Natural killer cell (primary cell): ENCODE results near the gene IQSEC1. TPM values are rescaled to one million over a fixed set of nuclear protein-coding genes. Genes with fewer than 3 reads are reported as not detected.

Experiments
- ATAC-seq, 3 donors: fragments of 150-1000 bp in 2 of 3; fragments of 200-7000 bp in 1 of 3; cut with Tn5 transposase; 1 replicate in 1 of 3; 2 replicates in 2 of 3; pipeline ENCODE4 v1.10.0; 2021; ENCODE audit warnings: mild to moderate bottlenecking in 2 of 3, moderate library complexity in 2 of 3
- DNase-seq, 2 donors: peaks; one replicate each; pipeline versions ENCODE4 v3.0.0 to v3.0.0-alpha.2; 2013 to 2021; ENCODE audit warnings: mixed read lengths in 1 of 2
- H3K27ac ChIP-seq: one replicate; pipeline ENCODE4 v1.5.1; 2013; ENCODE audit warnings: mild to moderate bottlenecking, low read length
- H3K27me3 ChIP-seq: one replicate; pipeline ENCODE4 v1.6.1; 2013; ENCODE audit warnings: low read length; ENCODE audit not compliant: control insufficient read depth, insufficient read depth
- H3K36me3 ChIP-seq: one replicate; pipeline ENCODE4 v1.6.1; 2013; ENCODE audit warnings: low read length; ENCODE audit not compliant: control insufficient read depth, insufficient read depth
- H3K4me1 ChIP-seq: one replicate; pipeline ENCODE4 v1.6.1; 2013; ENCODE audit warnings: low read length; ENCODE audit not compliant: control insufficient read depth, insufficient read depth
- H3K4me3 ChIP-seq: one replicate; pipeline ENCODE4 v1.5.1; 2013; ENCODE audit warnings: low read length
- H3K9me3 ChIP-seq: one replicate; pipeline ENCODE4 v1.6.1; 2013; ENCODE audit warnings: low read length; ENCODE audit not compliant: control insufficient read depth, insufficient read depth
- H3K27ac Mint-ChIP-seq, 2 donors: one replicate each; pipeline ENCODE4 v1.8.0; 2022; ENCODE audit warnings: mild to moderate bottlenecking in 2 of 2, mixed read lengths in 2 of 2, moderate library complexity in 1 of 2
- H3K27me3 Mint-ChIP-seq, 2 donors: one replicate each; pipeline ENCODE4 v1.8.0; 2022; ENCODE audit warnings: low read depth in 2 of 2, mixed read lengths in 2 of 2
- H3K36me3 Mint-ChIP-seq: one replicate; pipeline ENCODE4 v1.8.0; 2022; ENCODE audit warnings: mixed read lengths
- H3K4me1 Mint-ChIP-seq, 2 donors: one replicate each; pipeline ENCODE4 v1.8.0; 2022; ENCODE audit warnings: mixed read lengths in 2 of 2
- H3K4me3 Mint-ChIP-seq: one replicate; pipeline ENCODE4 v1.8.0; 2022; ENCODE audit warnings: mild to moderate bottlenecking, moderate library complexity, mixed read lengths
- H3K9me3 Mint-ChIP-seq, 2 donors: one replicate each; pipeline ENCODE4 v1.8.0; 2022; ENCODE audit warnings: mixed read lengths in 2 of 2
- CTCF ChIP-seq: fragments of 200-600 bp; IDR thresholded peaks from one replicate; pipeline ENCODE4 v1.8.0; 2022; ENCODE audit warnings: antibody characterized with exemption
- WGBS: methylation state at CpG from one replicate; pipeline ENCODE4 v1.1.7; 2013; ENCODE audit warnings: missing lambda C conversion rate; ENCODE audit not compliant: insufficient coverage; 5-methylcytosine and 5-hydroxymethylcytosine counted together
- intact Hi-C: fragments of 100-400 bp; cut with micrococcal nuclease; formaldehyde crosslinking; loops from one replicate; pipeline ENCODE4 v1.14.2; 2022
- total RNA-seq, 4 donors: library from RNA; stranded (reverse); fragments of 120-200 nt in 1 of 4; gene quantifications; one replicate each; pipeline versions ENCODE4 v1.2.3 to v1.2.4, GENCODE V29; 2013 to 2022

IQSEC1 gene
- total RNA-seq, 3 donors from 2014 or later (not counting 1 experiment from before 2014, with no cell fraction given) = 124 to 189 (median 138) TPM

DNA sequence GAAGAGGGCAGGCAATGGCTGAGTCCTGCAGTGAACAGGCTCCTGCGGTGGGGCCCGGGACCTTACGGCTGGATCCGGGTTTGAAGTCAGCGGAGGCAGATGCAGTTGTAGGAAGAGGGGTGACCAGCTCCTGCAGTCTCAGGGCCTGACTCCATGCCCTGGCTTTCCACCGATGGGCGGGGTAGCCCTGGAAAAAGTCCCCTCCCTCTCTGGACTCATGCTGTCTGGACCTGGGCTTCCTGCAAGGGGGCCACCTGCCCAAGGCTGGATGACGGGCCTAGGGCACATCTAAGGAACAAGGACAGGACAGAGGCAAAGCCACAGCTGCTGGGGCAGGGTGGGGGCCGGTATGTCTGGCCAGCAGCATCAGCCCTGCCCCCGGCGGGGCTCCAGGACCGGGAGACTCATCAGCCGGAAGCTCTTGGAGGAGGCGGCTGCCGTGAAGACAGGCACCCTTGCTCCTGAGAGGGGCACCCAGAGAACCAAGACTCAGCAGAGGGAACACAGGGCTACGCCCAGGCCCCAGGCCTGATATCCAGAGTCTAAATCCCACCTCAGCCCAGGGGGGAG is 12.8 kb downstream of the IQSEC1 start:
- Histone ChIP-seq H3K27me3 (no peaks in the 10 kb centered on the region), H3K9me3 (no peaks in the 10 kb centered on the region), H3K4me1 (no peaks in the 10 kb centered on the region), H3K4me3 (no peak overlapping the region), H3K27ac (no peak overlapping the region), H3K36me3 (peaks cover 4% of the 10 kb centered on the region)
- DNase-seq (no peak), ATAC-seq (no peak)
- H3K27ac Mint-ChIP-seq = peak overlapping the region in 1 of 2 donors; percentile 51
- 95% methylated on average over 16 of the region's 16 CpGs for WGBS
- H3K4me1 Mint-ChIP-seq = peaks cover 25 to 39% of the 10 kb centered on the region in 2 donors
- TF ChIP-seq CTCF = no peak
- intact Hi-C loops = no loop called here
- no peak overlapping the region for H3K4me3 Mint-ChIP-seq
- no peaks in the 10 kb centered on the region for H3K27me3 Mint-ChIP-seq
- H3K9me3 Mint-ChIP-seq = no peaks in the 10 kb centered on the region
- H3K36me3 Mint-ChIP-seq = no peaks in the 10 kb centered on the region

DNA sequence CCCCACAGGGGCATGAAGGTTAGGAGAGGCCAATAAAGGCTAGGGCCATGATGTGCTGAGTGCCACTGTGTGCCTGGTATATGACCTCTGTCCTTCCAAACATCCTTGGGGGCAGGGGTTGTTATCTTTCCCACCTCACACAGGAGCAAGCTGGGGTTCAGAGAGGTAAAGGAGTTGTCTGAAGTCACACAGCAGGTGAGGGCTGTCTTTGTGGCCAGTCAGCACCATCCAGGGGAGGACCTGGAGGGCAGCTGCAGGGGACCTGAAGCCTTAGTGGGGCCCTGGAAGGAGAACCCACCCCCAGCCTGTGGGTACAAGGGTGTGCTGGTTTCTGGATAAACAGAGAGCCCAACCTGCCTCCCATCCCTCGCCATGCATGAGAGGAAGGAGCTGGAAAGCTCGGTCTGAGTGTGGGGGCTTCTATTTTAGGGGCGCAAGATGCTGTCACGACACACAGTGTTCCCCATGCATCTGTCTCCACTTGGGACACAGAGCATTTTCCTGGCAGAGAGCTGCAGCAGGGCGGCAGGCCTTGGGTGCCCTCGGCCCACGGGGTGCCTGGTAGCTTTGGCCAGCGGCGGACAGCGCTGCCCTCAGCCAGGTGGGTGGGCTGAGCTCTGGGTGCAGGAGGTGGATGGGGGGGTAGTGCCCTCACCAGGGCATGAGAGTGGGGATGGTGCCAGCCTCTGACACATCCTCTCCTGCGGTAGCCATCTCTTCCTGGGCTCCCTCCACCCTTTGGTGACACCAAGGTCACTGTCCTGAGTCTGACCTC is 14.7 kb downstream of the IQSEC1 start:
- no peaks in the 10 kb centered on the region for H3K9me3 Mint-ChIP-seq
- H3K4me1 Mint-ChIP-seq = peaks cover 20 to 34% of the 10 kb centered on the region in 2 donors
- no peaks in the 10 kb centered on the region for H3K9me3 ChIP-seq
- no peak overlapping the region for H3K27ac Mint-ChIP-seq
- H3K4me3 ChIP-seq = no peak overlapping the region
- H3K4me3 Mint-ChIP-seq = no peak overlapping the region
- H3K27ac ChIP-seq = no peak overlapping the region
- H3K27me3 Mint-ChIP-seq = no peaks in the 10 kb centered on the region
- ATAC-seq = no peak
- H3K36me3 Mint-ChIP-seq = no peaks in the 10 kb centered on the region
- WGBS = 94% methylated on average over 11 of the region's 11 CpGs
- intact Hi-C loops = no loop called here
- H3K36me3 ChIP-seq = peaks cover 4% of the 10 kb centered on the region
- no peaks in the 10 kb centered on the region for H3K27me3 ChIP-seq
- no peaks in the 10 kb centered on the region for H3K4me1 ChIP-seq
- no peak for DNase-seq
- TF ChIP-seq CTCF = no peak

- Mint-ChIP-seq H3K4me1 (peaks cover 23 to 37% of the 10 kb centered on the region in 2 donors), H3K27ac (peak overlapping the region in 1 of 2 donors; percentile 68), H3K36me3 (no peaks in the 10 kb centered on the region), H3K9me3 (no peaks in the 10 kb centered on the region), H3K4me3 (no peak overlapping the region), H3K27me3 (no peaks in the 10 kb centered on the region)
- no peak overlapping the region for H3K4me3 ChIP-seq
- no peak for ATAC-seq
- no peak for TF ChIP-seq CTCF
- intact Hi-C loops = no loop called here
- no peak for DNase-seq
- H3K9me3 ChIP-seq = no peaks in the 10 kb centered on the region
- H3K27me3 ChIP-seq = no peaks in the 10 kb centered on the region
- H3K27ac ChIP-seq = no peak overlapping the region
- 89% methylated on average over 6 of the region's 6 CpGs for WGBS
- peaks cover 4% of the 10 kb centered on the region for H3K36me3 ChIP-seq
- no peaks in the 10 kb centered on the region for H3K4me1 ChIP-seq
Observed at GRCh38 chr3:13057282-13058040, 15.8 kb downstream of the IQSEC1 start.
